HFFc6 (cell line): ENCODE data around the gene PKHD1. TPM values are rescaled to one million over a fixed set of nuclear protein-coding genes. Genes with fewer than 3 reads are reported as not detected.

Source experiments
- DNase-seq: peaks from one replicate; pipeline ENCODE4 v3.0.0-alpha.2; 2018
- H3K27ac Mint-ChIP-seq: 2 replicates; pipeline ENCODE4 v1.8.0; 2020; ENCODE audit warnings: mild to moderate bottlenecking, mixed read lengths
- H3K27me3 Mint-ChIP-seq: 2 replicates; pipeline ENCODE4 v1.8.0; 2021; ENCODE audit warnings: mild to moderate bottlenecking, moderate library complexity, mixed read lengths; ENCODE audit not compliant: insufficient read depth
- H3K36me3 Mint-ChIP-seq: 2 replicates; pipeline ENCODE4 v1.8.0; 2021; ENCODE audit warnings: low read depth, mixed read lengths
- H3K4me1 Mint-ChIP-seq: 2 replicates; pipeline ENCODE4 v1.8.0; 2020; ENCODE audit warnings: low read depth, mixed read lengths
- H3K4me3 Mint-ChIP-seq: 2 replicates; pipeline ENCODE4 v1.8.0; 2020; ENCODE audit warnings: mild to moderate bottlenecking, moderate library complexity, mixed read lengths
- H3K9me3 Mint-ChIP-seq: 2 replicates; pipeline ENCODE4 v1.8.0; 2020; ENCODE audit warnings: mild to moderate bottlenecking, mixed read lengths
- CTCF ChIP-seq: fragments of 200-600 bp; sonication (generic); IDR thresholded peaks from 2 replicates; pipeline ENCODE4 v1.5.0; 2021; ENCODE audit warnings: antibody characterized with exemption, mild to moderate bottlenecking
- total RNA-seq, 6 experiments: library from RNA; stranded (reverse); fragmentation: NEBNext Ultra II Directional; extraction: Animal tissue kit (Norgen Biotek cat#: 25700); gene quantifications; 2 replicates in 1 of 6; 3 replicates in 5 of 6; pipeline ENCODE4 v1.2.3, GENCODE V29; 2021

PKHD1 gene
- total RNA-seq, 6 experiments from 2014 or later: not detected

DNA sequence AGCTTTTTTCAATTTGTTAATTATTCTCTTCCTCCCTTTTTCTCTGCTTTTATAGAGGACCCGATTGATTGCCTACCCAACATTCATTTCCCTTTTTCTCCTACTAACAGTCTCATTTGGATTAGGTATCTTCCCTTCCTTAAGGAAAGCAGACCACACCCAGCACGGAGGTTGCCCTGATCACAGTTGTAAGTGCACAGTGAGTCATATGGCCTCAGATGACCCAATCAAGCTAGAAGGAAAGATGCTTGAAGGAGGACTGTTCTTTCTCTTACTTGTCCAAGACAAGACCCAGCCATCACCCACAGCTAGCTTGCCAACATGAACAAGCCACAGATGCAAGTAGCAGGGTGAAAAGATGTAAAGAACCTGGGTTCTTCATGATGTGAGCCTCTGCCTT lies 518.6 kb downstream of the PKHD1 start:
- Mint-ChIP-seq H3K36me3 (no peaks in the 10 kb centered on the region), H3K9me3 (peaks cover 42% of the 10 kb centered on the region), H3K27ac (no peak overlapping the region), H3K4me1 (no peaks in the 10 kb centered on the region), H3K27me3 (no peaks in the 10 kb centered on the region), H3K4me3 (no peak overlapping the region)
- TF ChIP-seq CTCF: no peak
- no peak for DNase-seq

- no peak for TF ChIP-seq CTCF
- Mint-ChIP-seq H3K27me3 (no peaks in the 10 kb centered on the region), H3K36me3 (no peaks in the 10 kb centered on the region; the same call in 1 of the 2 replicates), H3K4me1 (no peaks in the 10 kb centered on the region), H3K9me3 (peaks cover 36% of the 10 kb centered on the region), H3K27ac (no peak overlapping the region), H3K4me3 (no peak overlapping the region)
- no peak for DNase-seq
Observed at GRCh38 chr6:51565472-51565871, 521.9 kb downstream of the PKHD1 start.

Other genes starting within 250 kb of the PKHD1 start
- gene IL17A, start 98.8 kb upstream of the PKHD1 start, total RNA-seq: not detected
- not detected for gene IL17F, start 156.9 kb upstream of the PKHD1 start, total RNA-seq
- 10 to 100 TPM; 32.5 to 57.6 (median 54.5) TPM for gene MCM3, start 197.1 kb upstream of the PKHD1 start, total RNA-seq